ENCODE measurements around the gene FECH. TPM values are rescaled to one million over a fixed set of nuclear protein-coding genes. Genes with fewer than 3 reads are reported as not detected.
A peak's percentile ranks its signal among the peaks of the same experiment; 100 is the strongest.
"Not testable (repeated sequence)": the region's sequence is repeated elsewhere in the genome, so short reads cannot be mapped to it uniquely, and the experiment has no call there.

FECH gene
- total RNA-seq, 1 donor from 2014 or later, result 19.2 TPM

GRCh38 chr18:57618910-57619309 is 32.4 kb upstream of the FECH start:
- Histone ChIP-seq H3K27me3 (ENCODE audit: control insufficient read depth, insufficient read depth, low read length) (no peaks in the 10 kb centered on the region), H3K36me3 (ENCODE audit: control insufficient read depth, insufficient read depth, low read length) (peaks cover 20% of the 10 kb centered on the region), H3K4me3 (ENCODE audit: low read depth, low read length) (no peak overlapping the region)
- no peak for TF ChIP-seq CTCF (IDR thresholded peaks at IDR 0.05; ENCODE audit: insufficient read depth, low read length, severe bottlenecking)
- DNase-seq (ENCODE audit: low read depth) (no peak), FAIRE-seq (no peak)

- DNase-seq (ENCODE audit: low read depth) (no peak), FAIRE-seq (no peak)
- Histone ChIP-seq H3K36me3 (ENCODE audit: control insufficient read depth, insufficient read depth, low read length) (peaks cover 22% of the 10 kb centered on the region), H3K4me3 (ENCODE audit: low read depth, low read length) (no peak overlapping the region), H3K27me3 (ENCODE audit: control insufficient read depth, insufficient read depth, low read length) (no peaks in the 10 kb centered on the region)
- TF ChIP-seq CTCF (IDR thresholded peaks at IDR 0.05; ENCODE audit: insufficient read depth, low read length, severe bottlenecking), result no peak
Observed at GRCh38 chr18:57603871-57604270, 17.4 kb upstream of the FECH start.

GRCh38 chr18:57595347-57595746 is 8.8 kb upstream of the FECH start:
- TF ChIP-seq CTCF (IDR thresholded peaks at IDR 0.05; ENCODE audit: insufficient read depth, low read length, severe bottlenecking), result no peak
- H3K4me3 ChIP-seq (ENCODE audit: low read depth, low read length), result no peak overlapping the region
- DNase-seq (ENCODE audit: low read depth) (no peak), FAIRE-seq (no peak)
- no peaks in the 10 kb centered on the region for H3K36me3 ChIP-seq (ENCODE audit: control insufficient read depth, insufficient read depth, low read length)
- H3K27me3 ChIP-seq (ENCODE audit: control insufficient read depth, insufficient read depth, low read length), result no peaks in the 10 kb centered on the region

- H3K4me3 ChIP-seq (ENCODE audit: low read depth, low read length); FAIRE-seq; H3K36me3 ChIP-seq (ENCODE audit: control insufficient read depth, insufficient read depth, low read length); DNase-seq (ENCODE audit: low read depth); H3K27me3 ChIP-seq (ENCODE audit: control insufficient read depth, insufficient read depth, low read length): not testable (repeated sequence)
Observed at GRCh38 chr18:57592716-57593115, 6.2 kb upstream of the FECH start.

GRCh38 chr18:57589161-57589560 is 2.7 kb upstream of the FECH start:
- Histone ChIP-seq H3K36me3 (ENCODE audit: control insufficient read depth, insufficient read depth, low read length) (no peaks in the 10 kb centered on the region), H3K27me3 (ENCODE audit: control insufficient read depth, insufficient read depth, low read length) (no peaks in the 10 kb centered on the region), H3K4me3 (ENCODE audit: low read depth, low read length) (no peak overlapping the region)
- DNase-seq (ENCODE audit: low read depth) (no peak), FAIRE-seq (no peak)
- TF ChIP-seq CTCF (IDR thresholded peaks at IDR 0.05; ENCODE audit: insufficient read depth, low read length, severe bottlenecking), result no peak

- no peak for DNase-seq (ENCODE audit: low read depth)
- Histone ChIP-seq H3K36me3 (ENCODE audit: control insufficient read depth, insufficient read depth, low read length) (no peaks in the 10 kb centered on the region), H3K27me3 (ENCODE audit: control insufficient read depth, insufficient read depth, low read length) (no peaks in the 10 kb centered on the region), H3K4me3 (ENCODE audit: low read depth, low read length) (peak overlapping the region; percentile 51)
- TF ChIP-seq CTCF (IDR thresholded peaks at IDR 0.05; ENCODE audit: insufficient read depth, low read length, severe bottlenecking), result no peak
- no peak for FAIRE-seq
Observed at GRCh38 chr18:57587098-57587661, 678 bp upstream of the FECH start.

Measured in bronchial epithelial cell (primary cell).